ENCODE data around the gene MIS18A.

DNA sequence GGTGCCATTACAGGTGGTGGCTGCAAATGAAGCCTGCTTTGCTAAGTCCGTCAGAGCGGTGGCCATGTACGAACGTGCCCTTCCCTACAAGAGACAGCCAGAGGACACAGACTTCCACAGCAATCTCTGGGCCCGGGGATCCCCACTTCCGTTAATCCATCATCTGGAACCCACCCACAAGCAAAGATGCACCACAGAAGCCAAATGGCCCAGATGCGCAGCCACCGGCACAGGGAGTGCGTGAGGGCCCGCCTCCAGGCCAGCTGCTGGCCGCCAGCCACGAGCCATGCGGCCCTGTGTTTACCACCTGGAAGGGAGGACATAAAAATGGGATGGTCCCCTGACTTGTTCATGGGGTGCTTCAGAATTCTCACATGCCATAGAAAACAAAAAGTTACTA is 41.9 kb upstream of the MIS18A start:
- TF ChIP-seq, protein P1, sequence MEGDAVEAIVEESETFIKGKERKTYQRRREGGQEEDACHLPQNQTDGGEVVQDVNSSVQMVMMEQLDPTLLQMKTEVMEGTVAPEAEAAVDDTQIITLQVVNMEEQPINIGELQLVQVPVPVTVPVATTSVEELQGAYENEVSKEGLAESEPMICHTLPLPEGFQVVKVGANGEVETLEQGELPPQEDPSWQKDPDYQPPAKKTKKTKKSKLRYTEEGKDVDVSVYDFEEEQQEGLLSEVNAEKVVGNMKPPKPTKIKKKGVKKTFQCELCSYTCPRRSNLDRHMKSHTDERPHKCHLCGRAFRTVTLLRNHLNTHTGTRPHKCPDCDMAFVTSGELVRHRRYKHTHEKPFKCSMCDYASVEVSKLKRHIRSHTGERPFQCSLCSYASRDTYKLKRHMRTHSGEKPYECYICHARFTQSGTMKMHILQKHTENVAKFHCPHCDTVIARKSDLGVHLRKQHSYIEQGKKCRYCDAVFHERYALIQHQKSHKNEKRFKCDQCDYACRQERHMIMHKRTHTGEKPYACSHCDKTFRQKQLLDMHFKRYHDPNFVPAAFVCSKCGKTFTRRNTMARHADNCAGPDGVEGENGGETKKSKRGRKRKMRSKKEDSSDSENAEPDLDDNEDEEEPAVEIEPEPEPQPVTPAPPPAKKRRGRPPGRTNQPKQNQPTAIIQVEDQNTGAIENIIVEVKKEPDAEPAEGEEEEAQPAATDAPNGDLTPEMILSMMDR (IDR thresholded peaks at IDR 0.05; ENCODE audit: low read length): no peak
- TF ChIP-seq EZH2phosphoT487 (IDR thresholded peaks at IDR 0.05; ENCODE audit: low read length) (no peak), EZH2 (optimal IDR thresholded peaks at IDR 0.05; ENCODE audit: low read depth, low read length) (no peak)

Measured in MM.1S (cell line).